ENCODE results near the gene ZNF613.

DNA sequence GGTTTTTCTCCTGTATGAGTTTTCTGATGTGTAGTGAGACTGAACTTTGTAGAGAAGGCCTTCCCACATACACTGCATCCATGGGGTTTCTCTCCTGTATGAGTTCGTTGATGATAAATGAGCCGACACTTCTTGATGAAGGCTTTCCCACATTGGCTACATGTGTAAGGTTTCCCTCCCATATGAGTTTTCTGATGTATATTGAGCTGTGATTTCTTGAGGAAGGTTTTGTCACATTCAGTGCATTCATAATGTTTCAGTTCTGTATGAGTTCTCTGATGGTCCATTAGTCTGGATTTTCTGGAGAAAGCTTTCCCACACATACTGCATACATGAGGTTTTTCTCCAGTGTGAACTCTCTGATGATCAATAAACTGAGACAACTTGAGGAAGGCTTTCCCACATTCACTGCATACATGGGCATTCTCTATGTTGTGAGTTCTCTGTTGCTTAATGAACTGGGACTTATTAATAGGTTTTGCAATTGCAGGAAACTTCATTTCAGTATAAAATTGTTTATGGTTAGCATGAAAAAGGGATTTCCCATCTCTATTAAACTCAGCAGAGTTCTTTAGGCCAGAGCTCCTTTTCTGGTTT, 66.9 kb downstream of the ZNF613 start:
- TF ChIP-seq, protein P1, sequence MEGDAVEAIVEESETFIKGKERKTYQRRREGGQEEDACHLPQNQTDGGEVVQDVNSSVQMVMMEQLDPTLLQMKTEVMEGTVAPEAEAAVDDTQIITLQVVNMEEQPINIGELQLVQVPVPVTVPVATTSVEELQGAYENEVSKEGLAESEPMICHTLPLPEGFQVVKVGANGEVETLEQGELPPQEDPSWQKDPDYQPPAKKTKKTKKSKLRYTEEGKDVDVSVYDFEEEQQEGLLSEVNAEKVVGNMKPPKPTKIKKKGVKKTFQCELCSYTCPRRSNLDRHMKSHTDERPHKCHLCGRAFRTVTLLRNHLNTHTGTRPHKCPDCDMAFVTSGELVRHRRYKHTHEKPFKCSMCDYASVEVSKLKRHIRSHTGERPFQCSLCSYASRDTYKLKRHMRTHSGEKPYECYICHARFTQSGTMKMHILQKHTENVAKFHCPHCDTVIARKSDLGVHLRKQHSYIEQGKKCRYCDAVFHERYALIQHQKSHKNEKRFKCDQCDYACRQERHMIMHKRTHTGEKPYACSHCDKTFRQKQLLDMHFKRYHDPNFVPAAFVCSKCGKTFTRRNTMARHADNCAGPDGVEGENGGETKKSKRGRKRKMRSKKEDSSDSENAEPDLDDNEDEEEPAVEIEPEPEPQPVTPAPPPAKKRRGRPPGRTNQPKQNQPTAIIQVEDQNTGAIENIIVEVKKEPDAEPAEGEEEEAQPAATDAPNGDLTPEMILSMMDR (IDR thresholded peaks at IDR 0.05): no peak
- no peak for TF ChIP-seq POLR2A (IDR thresholded peaks at IDR 0.05)

Measured in right lobe of liver (tissue), 4 donors.